Psoas muscle (tissue), 8 donors: ENCODE data around the gene SIX2. TPM values are rescaled to one million over a fixed set of nuclear protein-coding genes. Genes with fewer than 3 reads are reported as not detected.

ENCODE experiments used
- ATAC-seq, 4 donors: fragments of 200-7000 bp; cut with Tn5 transposase; one replicate each; pipeline ENCODE4 v1.9.1; 2020; ENCODE audit warnings: moderate library complexity in 3 of 4, mild to moderate bottlenecking in 2 of 4
- DNase-seq, 2 donors: peaks; one replicate each; pipeline ENCODE4 v3.0.0-alpha.2; 2020
- H3K27ac ChIP-seq: fragments of 200-600 bp; one replicate; pipeline ENCODE4 v1.8.0; 2022
- H3K27me3 ChIP-seq, 3 donors: fragments of 200-600 bp in 1 of 3; one replicate each; pipeline versions ENCODE4 v1.6.1 to v1.8.0; 2013 to 2022; ENCODE audit warnings: low read length in 2 of 3, mild to moderate bottlenecking in 2 of 3, moderate library complexity in 1 of 3; ENCODE audit not compliant: insufficient read depth in 3 of 3
- H3K36me3 ChIP-seq, 2 donors: fragments of 200-600 bp in 1 of 2; one replicate each; pipeline versions ENCODE4 v1.6.1 to v1.8.0; 2013 to 2022; ENCODE audit warnings: low read depth in 1 of 2, mild to moderate bottlenecking in 1 of 2, moderate library complexity in 1 of 2; ENCODE audit not compliant: insufficient read depth in 1 of 2
- H3K4me1 ChIP-seq: fragments of 200-600 bp; one replicate; pipeline ENCODE4 v1.8.0; 2022
- H3K4me3 ChIP-seq: fragments of 200-600 bp; one replicate; pipeline ENCODE4 v1.8.0; 2022; ENCODE audit warnings: mild to moderate bottlenecking
- H3K9me3 ChIP-seq: fragments of 200-600 bp; one replicate; pipeline ENCODE4 v1.8.0; 2022
- WGBS, 3 donors: extraction: QIAGEN DNeasy Blood & Tissue Kit; methylation state at CpG; one replicate each; pipeline versions ENCODE4 v1.1.6 to v1.1.7; 2013; 5-methylcytosine and 5-hydroxymethylcytosine counted together
- intact Hi-C, 2 donors: fragments of 100-400 bp; cut with DNase I; formaldehyde crosslinking; loops; one replicate each; pipeline versions ENCODE4 v1.11.0 to v1.14.2; 2022
- polyA plus RNA-seq, 3 donors: library from polyadenylated mRNA; stranded (reverse); fragments of 200-250 nt; gene quantifications; one replicate each; pipeline ENCODE4 v1.2.3, GENCODE V29; 2013
- total RNA-seq, 4 donors: library from RNA; stranded (reverse); fragmentation: NEBNext Ultra II Directional in 2 of 4; extraction: Animal tissue kit (Norgen Biotek cat#: 25700) in 2 of 4; gene quantifications; one replicate each; pipeline versions ENCODE4 v1.2.1 to v1.2.4, GENCODE V29; 2021 to 2023
- TF ChIP-seq, protein P1 (sequence below): fragments of 200-600 bp; IDR thresholded peaks from one replicate; pipeline ENCODE4 v1.8.0; 2022; ENCODE audit warnings: antibody characterized with exemption
- donor health status: healthy with polysubstance abuse.
- donor health status: DM: no; HTN: no; CAD: no; lungs with moderate emphysema.
- donor health status: Bipolar disorder and iron deficiency.
- donor health status: healthy.
- donor health status: DM: yes; HTN: yes; CAD: no.
- donor health status: DM: no; HTN: no; CAD: no.
- donor health status: DM: no; HTN: no; CAD: no.
- donor health status: DM: yes; HTN: yes; CAD: no.

Gene SIX2
- total and polyA plus RNA-seq, 7 donors, result 16.6 to 50.8 (median 30.4) TPM

DNA sequence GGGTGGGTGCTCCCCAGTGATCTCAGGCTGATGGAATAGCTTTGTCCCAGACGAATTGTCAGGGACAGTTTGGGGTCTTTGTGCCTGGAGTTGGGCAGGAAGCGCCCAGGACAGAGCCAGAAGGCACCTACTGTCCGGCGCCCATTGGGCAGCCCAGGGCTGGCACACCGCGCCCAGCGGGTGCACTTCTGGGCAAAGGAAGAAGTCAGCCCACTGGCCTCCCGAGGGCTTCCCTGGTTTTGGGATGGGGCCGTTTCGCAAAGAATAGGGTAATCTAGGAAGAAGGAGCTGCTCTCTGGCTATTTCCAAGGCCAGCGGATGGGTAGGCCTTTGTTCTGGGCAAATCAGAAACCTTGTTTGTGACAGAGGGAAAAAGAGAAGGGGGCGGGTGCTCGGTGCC, 3.5 kb upstream of the SIX2 start:
- intact Hi-C loops, result loop anchor here (5.0 to 10.0 kb wide), 2 partner anchors 212 to 225 kb away; no protein-coding TSS in a partner anchor
- Histone ChIP-seq H3K27ac (no peak overlapping the region), H3K27me3 (no peaks in the 10 kb centered on the region), H3K36me3 (no peaks in the 10 kb centered on the region), H3K4me1 (peaks cover 28% of the 10 kb centered on the region), H3K4me3 (no peak overlapping the region), H3K9me3 (no peaks in the 10 kb centered on the region)
- DNase-seq (no peak), ATAC-seq (no peak)
- TF ChIP-seq, protein P1, sequence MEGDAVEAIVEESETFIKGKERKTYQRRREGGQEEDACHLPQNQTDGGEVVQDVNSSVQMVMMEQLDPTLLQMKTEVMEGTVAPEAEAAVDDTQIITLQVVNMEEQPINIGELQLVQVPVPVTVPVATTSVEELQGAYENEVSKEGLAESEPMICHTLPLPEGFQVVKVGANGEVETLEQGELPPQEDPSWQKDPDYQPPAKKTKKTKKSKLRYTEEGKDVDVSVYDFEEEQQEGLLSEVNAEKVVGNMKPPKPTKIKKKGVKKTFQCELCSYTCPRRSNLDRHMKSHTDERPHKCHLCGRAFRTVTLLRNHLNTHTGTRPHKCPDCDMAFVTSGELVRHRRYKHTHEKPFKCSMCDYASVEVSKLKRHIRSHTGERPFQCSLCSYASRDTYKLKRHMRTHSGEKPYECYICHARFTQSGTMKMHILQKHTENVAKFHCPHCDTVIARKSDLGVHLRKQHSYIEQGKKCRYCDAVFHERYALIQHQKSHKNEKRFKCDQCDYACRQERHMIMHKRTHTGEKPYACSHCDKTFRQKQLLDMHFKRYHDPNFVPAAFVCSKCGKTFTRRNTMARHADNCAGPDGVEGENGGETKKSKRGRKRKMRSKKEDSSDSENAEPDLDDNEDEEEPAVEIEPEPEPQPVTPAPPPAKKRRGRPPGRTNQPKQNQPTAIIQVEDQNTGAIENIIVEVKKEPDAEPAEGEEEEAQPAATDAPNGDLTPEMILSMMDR, result no peak
- WGBS, 3 donors, result 71 to 81% (median 78%) methylated on average over 13 of the region's 13 CpGs

DNA sequence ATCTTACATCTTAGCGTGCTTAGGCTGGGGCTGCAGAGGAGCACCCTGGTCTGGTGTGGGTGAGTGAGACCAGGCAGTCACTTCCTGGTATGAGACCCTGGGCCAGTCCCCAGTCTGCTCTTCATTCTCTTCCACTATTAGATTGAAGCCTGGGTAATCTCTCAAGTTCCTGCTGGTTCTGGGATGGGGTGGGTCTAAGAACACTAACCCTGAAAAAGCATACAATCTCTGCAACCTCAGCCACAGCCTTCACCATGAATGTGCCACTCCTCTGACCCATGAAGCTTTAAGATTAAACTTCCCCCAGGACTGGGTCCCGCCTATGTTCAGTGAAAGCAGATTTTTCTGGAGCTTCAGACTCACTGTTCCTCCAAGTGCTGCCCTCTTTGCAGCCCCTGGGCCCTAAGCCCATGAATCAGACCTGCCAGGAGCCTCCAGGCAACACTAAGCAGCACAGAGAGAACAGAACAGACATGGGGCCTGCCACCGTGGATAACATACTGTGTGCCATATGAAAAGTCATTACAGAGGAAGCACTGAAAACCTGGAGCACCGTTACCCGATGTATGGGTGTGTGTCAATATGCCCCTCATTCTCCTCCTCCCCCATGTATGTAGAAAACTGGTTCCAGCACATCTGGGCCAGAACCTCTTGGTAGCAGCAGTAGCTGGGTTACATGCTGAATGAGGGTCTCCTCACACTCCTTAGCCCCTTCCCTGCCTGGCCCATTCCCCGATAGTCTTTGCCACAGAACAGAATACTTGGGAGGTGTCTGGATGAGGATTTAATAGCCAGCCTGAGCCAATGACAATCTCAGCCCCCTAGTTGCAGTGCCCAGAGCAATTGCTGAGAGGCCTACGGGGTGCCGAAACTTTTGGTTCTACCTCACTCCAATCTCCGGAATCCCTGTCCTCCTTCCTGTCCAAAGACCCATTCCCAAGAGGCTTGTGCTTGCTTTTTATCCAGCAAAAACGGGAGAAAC, 2.7 kb upstream of the SIX2 start:
- 68 to 75% (median 71%) methylated on average over 10 of the region's 10 CpGs for WGBS, 3 donors
- H3K9me3 ChIP-seq, result no peaks in the 10 kb centered on the region
- ATAC-seq (no peak), DNase-seq (no peak)
- H3K4me1 ChIP-seq, result peaks cover 32% of the 10 kb centered on the region
- H3K27ac ChIP-seq, result no peak overlapping the region
- intact Hi-C loops, result loop anchor here (5.0 to 10.0 kb wide), 2 partner anchors 213 to 225 kb away; no protein-coding TSS in a partner anchor
- no peaks in the 10 kb centered on the region for H3K27me3 ChIP-seq
- H3K36me3 ChIP-seq, result no peaks in the 10 kb centered on the region
- TF ChIP-seq, protein P1, result no peak
- peak overlapping the region; percentile 11 for H3K4me3 ChIP-seq

DNA sequence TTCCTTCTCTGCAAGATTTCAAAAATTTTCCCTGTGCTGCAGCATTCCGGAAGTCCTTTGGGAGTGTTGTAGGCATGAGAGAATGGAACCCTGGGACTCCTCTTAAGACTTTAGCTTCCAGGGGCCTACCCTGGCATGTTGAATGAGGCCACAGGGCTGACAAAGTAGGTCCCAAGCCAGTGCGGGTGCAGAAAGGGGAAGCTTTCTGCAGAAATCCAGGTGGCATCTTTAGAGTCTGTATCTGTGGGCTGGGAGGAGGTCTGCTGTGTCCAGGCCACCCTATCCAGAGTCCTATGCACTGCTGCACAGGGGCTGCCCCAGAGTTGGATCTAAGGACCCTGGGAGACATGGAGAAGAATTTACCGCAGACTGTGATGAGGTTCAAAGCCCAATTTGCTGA, 1.9 kb upstream of the SIX2 start:
- H3K27ac ChIP-seq, result peak overlapping the region; percentile 92
- peaks cover 32% of the 10 kb centered on the region for H3K4me1 ChIP-seq
- TF ChIP-seq, protein P1, result no peak
- H3K4me3 ChIP-seq, result peak overlapping the region; percentile 87
- intact Hi-C loops, result loop anchor here (5.0 to 10.0 kb wide), 2 partner anchors 214 to 226 kb away; no protein-coding TSS in a partner anchor
- DNase-seq (no peak), ATAC-seq (no peak)
- H3K9me3 ChIP-seq, result no peaks in the 10 kb centered on the region
- no peaks in the 10 kb centered on the region for H3K27me3 ChIP-seq
- WGBS, 3 donors, result 83 to 85% (median 84%) methylated on average over 3 of the region's 3 CpGs
- H3K36me3 ChIP-seq, result peaks cover 0 to 1% of the 10 kb centered on the region in 2 donors

DNA sequence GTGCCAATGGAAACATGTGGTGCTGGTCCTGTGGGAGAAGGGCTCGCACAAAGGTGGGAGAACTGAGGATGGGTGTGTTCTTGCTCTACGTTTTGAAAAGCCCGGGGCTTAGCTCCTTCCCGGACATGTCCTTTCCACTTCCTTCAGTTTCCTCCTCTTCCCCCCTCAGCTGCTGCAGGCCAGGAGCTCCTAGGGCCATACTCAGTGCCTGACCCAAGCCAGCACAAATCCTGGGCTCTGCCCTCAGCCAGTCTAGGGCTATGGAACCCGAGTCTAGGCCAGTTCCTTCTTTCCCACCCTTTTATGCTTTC, 1.4 kb upstream of the SIX2 start:
- DNase-seq (no peak), ATAC-seq (no peak)
- WGBS, 3 donors, result 19 to 36% (median 27%) methylated on average over 5 of the region's 5 CpGs
- H3K27ac ChIP-seq, result peak overlapping the region; percentile 92
- TF ChIP-seq, protein P1, result no peak
- peak overlapping the region; percentile 87 for H3K4me3 ChIP-seq
- peaks cover 32% of the 10 kb centered on the region for H3K4me1 ChIP-seq
- H3K9me3 ChIP-seq, result no peaks in the 10 kb centered on the region
- H3K27me3 ChIP-seq, result no peaks in the 10 kb centered on the region
- intact Hi-C loops, result loop anchor here (5.0 to 10.0 kb wide), 2 partner anchors 214 to 227 kb away; no protein-coding TSS in a partner anchor
- peaks cover 0 to 6% of the 10 kb centered on the region in 2 donors for H3K36me3 ChIP-seq
